ENCODE measurements around the gene EPB41L4B. TPM values are rescaled to one million over a fixed set of nuclear protein-coding genes. Genes with fewer than 3 reads are reported as not detected.

EPB41L4B gene
- total RNA-seq, 1 donor from 2014 or later = 31.1 TPM

- DNase-seq (ENCODE audit: low spot score) = no peak
Observed at GRCh38 chr9:109320331-109320741, 523 bp downstream of the EPB41L4B start.

DNA sequence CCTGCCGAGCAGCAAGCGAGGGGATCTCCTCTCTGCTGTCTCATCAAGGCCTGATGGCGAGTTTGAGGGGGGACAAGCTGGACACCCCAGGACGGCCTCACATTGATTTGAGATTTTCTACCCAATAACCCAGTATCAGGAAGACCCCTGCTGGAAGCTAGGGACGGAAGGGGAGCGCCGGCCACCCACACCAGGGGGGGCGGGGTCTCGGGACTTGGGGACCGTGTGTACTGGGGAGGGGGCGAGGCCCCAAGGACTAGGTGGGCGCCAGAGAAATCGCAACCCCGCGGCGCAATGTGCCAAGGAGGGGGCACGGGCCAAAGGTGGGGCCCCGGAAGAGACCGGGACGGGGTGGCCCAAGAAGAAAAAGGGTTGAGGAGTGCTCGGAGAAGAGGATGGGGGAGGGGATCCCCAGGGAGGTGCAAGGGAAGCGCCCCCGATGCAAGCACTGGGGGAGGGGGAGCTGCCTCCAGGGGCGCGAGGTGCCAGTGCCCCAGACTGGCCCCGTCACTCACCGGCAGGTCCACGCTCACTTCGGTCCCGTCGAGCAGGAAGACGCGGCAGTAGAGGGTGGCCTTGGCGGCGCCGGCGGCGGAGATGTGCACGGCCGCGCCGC, 1.1 kb downstream of the EPB41L4B start:
- no peak for DNase-seq (ENCODE audit: low spot score)

DNA sequence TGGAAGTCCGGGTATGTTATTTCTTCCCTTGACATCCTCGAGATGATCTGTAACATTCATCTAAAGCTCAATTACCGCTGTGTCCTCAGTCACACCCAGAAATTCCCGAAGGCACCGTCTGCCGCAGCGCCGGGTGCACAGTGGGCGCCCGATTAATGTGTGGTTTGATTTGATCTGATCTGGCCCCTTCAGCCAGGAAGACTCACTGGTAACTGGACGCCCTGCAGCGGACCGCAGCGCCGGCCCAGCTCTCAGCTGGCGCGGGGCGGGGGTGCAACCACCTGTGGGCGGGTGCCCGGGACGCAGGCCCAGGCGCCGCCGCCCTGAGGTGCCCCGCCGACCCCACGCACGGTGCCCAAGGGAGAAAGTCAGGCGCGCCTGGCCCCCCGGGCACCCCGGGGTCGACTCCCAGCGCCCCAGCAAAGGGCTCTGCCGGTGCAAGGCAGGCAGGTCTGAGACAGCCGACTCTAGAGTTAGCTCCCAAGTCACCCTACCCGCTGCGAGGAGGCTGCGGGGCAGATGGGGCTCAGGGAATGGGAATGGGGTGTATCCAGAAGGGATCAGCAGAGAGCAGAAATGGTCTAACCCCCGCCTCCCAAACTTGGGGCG, 1.7 kb downstream of the EPB41L4B start:
- DNase-seq (ENCODE audit: low spot score) = no peak

DNA sequence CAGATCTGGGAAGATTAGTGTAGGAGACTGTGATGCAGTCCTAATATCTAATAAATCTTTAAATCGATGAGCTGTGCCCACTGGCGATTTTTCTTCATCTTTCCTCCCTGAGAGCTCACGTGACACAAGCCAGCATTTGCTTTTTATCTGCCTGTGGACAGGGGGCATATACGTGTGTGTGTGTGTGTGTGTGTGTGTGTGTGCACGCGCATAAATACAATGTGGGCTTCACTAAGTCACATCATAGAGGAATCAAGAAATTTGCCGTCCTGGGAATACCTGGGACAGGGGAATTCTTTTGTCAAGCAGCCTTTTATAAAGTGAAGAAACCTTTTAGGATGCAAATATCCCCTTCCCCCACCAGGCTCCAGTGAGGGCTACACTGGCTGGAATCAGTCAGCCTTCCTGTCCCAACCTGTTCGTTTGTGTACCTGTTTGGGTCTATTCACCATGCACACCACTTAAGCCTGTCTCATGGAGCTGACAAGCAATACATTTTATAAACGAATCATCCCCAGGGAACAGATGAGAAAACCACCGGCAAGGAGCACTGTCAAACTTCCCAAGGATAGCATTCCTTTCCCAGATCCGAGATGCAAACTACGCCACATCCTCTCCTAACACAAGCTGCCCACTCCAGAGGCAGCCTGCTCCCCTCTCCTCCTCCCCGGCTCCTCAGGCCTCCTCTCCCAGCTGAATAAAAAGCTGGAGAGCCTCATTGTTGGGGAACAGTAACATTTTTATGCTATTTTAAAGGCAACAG, 2.7 kb downstream of the EPB41L4B start:
- no peak for DNase-seq (ENCODE audit: low spot score)

DNA sequence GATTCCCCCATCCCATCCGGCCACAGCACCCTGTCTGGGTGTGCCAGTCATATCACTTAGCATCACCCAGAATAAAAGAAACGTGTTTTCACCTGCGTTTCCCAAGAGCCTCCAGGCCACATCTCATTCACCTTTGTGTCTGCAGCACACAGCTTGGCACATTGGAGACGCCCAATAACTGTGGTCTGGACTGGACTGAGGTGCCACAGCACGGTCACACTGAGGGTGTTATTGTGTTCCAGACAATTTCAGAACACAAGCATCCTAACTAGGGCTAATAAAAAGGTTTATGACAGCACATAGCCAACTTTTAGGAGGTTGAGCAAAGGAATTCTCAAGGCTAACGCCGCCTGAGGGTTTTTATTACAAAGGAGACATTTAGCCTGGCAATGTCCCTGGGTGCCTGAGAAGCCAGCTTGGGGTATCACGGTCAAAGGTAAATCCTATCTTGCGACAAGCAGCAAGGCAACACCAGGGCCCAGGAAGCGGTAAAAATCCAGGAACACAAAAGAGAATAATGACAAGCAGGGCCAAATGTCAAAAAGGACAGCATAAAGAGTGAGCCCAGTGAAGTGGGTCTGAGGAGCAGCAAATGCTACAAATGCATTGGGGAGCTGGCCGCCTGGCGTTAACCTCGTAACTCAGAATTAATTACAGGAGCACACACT, 3.4 kb downstream of the EPB41L4B start:
- DNase-seq (ENCODE audit: low spot score) = no peak

DNA sequence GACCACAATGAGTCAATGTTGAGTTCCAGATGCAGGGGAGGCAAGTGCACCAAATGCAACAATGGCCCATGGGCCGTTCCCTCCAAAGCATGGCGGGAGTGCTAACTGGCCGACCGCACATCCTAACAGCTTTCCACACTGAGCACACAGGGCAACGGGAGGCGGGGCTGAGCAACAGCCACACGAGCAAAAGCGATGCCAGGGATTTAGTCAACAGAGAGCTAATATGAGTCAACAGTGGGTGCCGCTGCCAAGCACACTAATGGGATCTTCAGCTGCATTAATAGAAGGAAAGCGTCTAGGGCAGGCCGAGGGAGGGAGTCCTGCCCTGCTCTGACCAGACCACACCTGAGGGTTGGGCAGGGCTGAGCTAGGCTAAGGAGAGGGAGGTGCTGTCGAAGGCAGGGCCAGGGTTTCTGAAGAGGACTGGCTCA, 4.6 kb downstream of the EPB41L4B start:
- peak; percentile 90 for DNase-seq (ENCODE audit: low spot score)

GRCh38 chr9:109315480-109316206, 5.2 kb downstream of the EPB41L4B start:
- no peak for DNase-seq (ENCODE audit: low spot score)

- no peak for DNase-seq (ENCODE audit: low spot score)
Observed at GRCh38 chr9:109314011-109314531, 6.8 kb downstream of the EPB41L4B start.

DNA sequence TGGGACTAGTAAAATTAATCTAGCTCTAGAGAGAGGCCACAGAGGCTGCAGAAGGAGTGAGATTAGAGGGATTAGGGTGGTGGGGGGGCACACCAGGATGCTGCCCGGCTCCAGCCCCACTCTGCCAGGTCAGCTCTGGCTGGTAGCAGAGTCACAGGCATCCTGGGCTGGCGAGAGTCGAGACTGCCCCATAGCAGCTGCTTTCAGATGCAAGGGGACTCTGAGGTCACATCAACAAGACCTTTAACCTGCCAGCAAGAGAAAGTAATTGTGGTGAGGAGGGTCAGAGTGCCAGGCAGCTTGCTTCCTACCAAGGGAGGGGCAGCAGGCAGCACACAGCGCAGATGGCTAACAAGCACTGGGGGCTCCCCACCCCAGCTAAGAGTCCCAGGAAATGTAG, 7.5 kb downstream of the EPB41L4B start:
- DNase-seq (ENCODE audit: low spot score) = no peak

GRCh38 chr9:109312783-109313182, 8.1 kb downstream of the EPB41L4B start:
- no peak for DNase-seq (ENCODE audit: low spot score)

DNA sequence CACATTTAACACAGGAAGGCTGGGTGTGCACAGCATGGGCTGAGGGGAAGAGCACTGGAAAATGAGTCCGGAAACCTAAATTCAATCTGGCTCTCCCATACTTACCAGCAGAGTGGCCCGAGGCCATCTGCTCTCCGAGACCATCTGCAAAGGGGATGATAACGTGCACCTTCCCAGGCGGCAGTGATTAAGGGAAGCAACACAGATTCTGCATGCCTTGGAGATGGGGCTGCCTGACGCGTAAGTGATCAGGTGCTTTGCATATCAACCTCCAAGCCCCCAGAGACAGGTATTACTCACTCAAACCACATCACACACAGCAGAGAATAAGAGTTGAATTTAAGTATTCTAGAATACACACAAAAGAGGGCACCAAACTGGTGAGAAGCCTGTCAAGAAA, 9.1 kb downstream of the EPB41L4B start:
- no peak for DNase-seq (ENCODE audit: low spot score)

DNA sequence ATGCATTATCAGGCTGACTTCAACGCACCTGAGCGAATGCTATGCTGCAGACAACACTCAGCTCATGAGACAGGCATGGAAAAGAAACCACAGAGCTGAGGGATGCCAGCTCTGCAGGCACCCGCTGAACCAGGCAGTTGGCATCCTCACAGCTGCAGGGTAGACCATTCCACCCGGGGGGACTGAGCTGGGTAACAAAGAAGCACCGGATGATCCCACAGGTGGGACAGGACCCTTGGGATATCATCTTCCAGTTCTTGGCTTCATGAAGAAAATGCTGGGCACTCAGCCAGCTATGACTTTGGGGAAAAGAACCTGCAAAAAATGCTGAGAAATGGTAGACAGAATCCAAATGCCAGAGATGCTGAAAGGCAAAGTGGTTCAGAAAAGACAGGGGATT, 9.6 kb downstream of the EPB41L4B start:
- no peak for DNase-seq (ENCODE audit: low spot score)

- peak; percentile 12 for DNase-seq (ENCODE audit: low spot score)
Observed at GRCh38 chr9:109310486-109310901, 10.4 kb downstream of the EPB41L4B start.

GRCh38 chr9:109309282-109309681, 11.6 kb downstream of the EPB41L4B start:
- DNase-seq (ENCODE audit: low spot score) = no peak

GRCh38 chr9:109307380-109308240, 13.2 kb downstream of the EPB41L4B start:
- peak; percentile 72 for DNase-seq (ENCODE audit: low spot score)

GRCh38 chr9:109305801-109306200, 15.1 kb downstream of the EPB41L4B start:
- no peak for DNase-seq (ENCODE audit: low spot score)

GRCh38 chr9:109304347-109304746, 16.5 kb downstream of the EPB41L4B start:
- DNase-seq (ENCODE audit: low spot score) = no peak

GRCh38 chr9:109303900-109304299, 17.0 kb downstream of the EPB41L4B start:
- no peak for DNase-seq (ENCODE audit: low spot score)

- no peak for DNase-seq (ENCODE audit: low spot score)
Observed at GRCh38 chr9:109302606-109303005, 18.3 kb downstream of the EPB41L4B start.

DNA sequence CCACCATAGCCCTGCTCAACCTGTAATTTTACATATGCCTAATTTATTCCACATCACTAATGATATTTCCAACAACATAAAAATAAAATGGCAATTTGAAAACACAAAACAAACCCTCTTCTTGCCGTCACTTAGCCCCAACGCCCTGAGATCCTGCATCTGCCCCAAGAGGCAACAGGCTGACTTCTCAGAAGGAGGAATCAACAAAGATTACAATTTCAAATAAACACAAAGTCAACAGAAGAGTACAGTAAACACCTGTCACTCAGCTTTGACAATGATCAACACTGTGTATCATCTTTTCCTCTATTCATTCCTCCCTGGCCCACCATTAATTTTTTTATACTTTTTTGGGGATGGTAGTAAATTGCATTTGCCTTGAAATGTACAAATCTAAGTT, 19.8 kb downstream of the EPB41L4B start:
- no peak for DNase-seq (ENCODE audit: low spot score)

DNA sequence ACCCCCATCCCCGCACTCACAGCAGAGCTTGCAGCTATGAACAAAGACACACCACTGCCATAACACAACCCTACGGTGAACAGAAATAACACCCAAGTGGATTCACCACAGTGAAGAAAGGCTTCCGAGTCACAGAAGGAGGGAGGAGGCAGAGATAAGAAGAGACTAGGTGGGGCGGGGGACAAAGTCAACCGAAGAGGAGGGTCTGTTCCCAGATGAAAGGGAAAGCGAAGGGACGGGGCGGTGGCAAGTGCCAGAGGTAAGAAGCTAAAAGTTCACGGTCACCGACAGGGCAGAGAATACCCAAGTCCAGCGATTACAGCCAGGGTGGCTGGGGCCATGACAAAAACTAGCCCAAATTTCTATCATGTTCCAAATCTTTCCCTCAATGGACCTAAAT, 21.0 kb downstream of the EPB41L4B start:
- no peak for DNase-seq (ENCODE audit: low spot score)

Measured in mucosa of gallbladder (tissue), 1 donor.